Gastrocnemius medialis (tissue), 4 donors: ENCODE measurements around the gene MKKS.

Experiments used
- POLR2A ChIP-seq, 2 donors: fragments of 450-650 bp; IDR thresholded peaks; one replicate each; pipeline ENCODE4 v1.6.1; 2017; ENCODE audit warnings: antibody characterized with exemption in 2 of 2, mild to moderate bottlenecking in 2 of 2, moderate library complexity in 2 of 2
- TF ChIP-seq, protein P1 (sequence below), 5 experiments: fragments of 450-650 bp in 3 of 5; fragments of 200-600 bp in 2 of 5; sonication (generic) in 2 of 5; IDR thresholded peaks in 4 of 5; conservative IDR thresholded peaks in 1 of 5; 1 replicate in 4 of 5; 2 replicates in 1 of 5; pipeline ENCODE4 v1.5.1; 2016 to 2019; ENCODE audit warnings: antibody characterized with exemption in 5 of 5, mild to moderate bottlenecking in 3 of 5, moderate library complexity in 3 of 5

DNA sequence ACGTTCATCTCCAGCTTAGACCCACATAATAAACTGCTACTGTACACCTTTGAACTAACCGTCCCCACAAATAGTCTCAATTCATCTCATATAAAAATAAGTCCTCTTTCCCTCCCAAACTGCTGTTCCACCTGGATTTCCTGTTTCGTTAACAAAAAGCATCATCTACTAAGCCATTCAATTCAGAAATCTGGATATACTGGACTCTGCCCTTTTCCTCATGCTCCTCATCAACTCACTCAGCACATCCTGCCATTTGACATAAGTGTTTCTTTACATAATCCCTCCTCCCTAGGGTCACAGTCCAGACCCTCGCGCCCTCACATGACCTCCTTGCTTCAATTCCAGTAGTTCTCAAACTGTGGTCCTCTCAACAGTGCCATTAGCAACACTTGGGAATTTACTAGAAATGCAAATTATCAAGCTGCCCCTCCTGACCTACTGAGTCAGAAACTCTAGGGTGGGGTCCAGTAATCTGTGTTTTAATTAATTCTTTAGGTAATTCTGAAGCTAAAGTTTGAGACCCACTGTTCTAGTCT lies 4.5 kb downstream of the MKKS start:
- TF ChIP-seq, protein P1, sequence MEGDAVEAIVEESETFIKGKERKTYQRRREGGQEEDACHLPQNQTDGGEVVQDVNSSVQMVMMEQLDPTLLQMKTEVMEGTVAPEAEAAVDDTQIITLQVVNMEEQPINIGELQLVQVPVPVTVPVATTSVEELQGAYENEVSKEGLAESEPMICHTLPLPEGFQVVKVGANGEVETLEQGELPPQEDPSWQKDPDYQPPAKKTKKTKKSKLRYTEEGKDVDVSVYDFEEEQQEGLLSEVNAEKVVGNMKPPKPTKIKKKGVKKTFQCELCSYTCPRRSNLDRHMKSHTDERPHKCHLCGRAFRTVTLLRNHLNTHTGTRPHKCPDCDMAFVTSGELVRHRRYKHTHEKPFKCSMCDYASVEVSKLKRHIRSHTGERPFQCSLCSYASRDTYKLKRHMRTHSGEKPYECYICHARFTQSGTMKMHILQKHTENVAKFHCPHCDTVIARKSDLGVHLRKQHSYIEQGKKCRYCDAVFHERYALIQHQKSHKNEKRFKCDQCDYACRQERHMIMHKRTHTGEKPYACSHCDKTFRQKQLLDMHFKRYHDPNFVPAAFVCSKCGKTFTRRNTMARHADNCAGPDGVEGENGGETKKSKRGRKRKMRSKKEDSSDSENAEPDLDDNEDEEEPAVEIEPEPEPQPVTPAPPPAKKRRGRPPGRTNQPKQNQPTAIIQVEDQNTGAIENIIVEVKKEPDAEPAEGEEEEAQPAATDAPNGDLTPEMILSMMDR (IDR thresholded peaks at IDR 0.05 in 4 of 5, conservative IDR thresholded peaks at IDR 0.05 in 1 of 5) = no peak
- no peak for TF ChIP-seq POLR2A (IDR thresholded peaks at IDR 0.05)
